IMR-90 (cell line): ENCODE data around the gene ST6GALNAC2.
A peak's percentile ranks its signal among the peaks of the same experiment; 100 is the strongest.

Source experiments
- CHD1 ChIP-seq: IDR thresholded peaks from 2 replicates; pipeline ENCODE4 v1.6.1; 2012; ENCODE audit warnings: low read depth, low read length, improper control_type of control experiment
- CTCF ChIP-seq: conservative IDR thresholded peaks from 2 replicates; pipeline ENCODE4 v1.5.1; 2012; ENCODE audit warnings: mild to moderate bottlenecking, low read depth, low read length, improper control_type of control experiment
- MAFK ChIP-seq: IDR thresholded peaks from 2 replicates; pipeline ENCODE4 v1.6.1; 2012; ENCODE audit warnings: low read depth, low read length, improper control_type of control experiment
- POLR2A ChIP-seq: IDR thresholded peaks from 2 replicates; pipeline ENCODE4 v1.6.1; 2012; ENCODE audit warnings: mild to moderate bottlenecking, low read depth, low read length
- RFX5 ChIP-seq: IDR thresholded peaks from 2 replicates; pipeline ENCODE4 v1.8.0; 2012; ENCODE audit warnings: low read depth, mild to moderate bottlenecking, low read length, moderate library complexity
- SMC3 ChIP-seq: fragments of 150-350 bp; IDR thresholded peaks from 2 replicates; pipeline ENCODE4 v1.6.1; 2016; ENCODE audit warnings: low read depth, mild to moderate bottlenecking, antibody characterized with exemption, low read length, moderate library complexity
- TF ChIP-seq, protein P1 (sequence below): fragments of 150-350 bp; IDR thresholded peaks from 2 replicates; pipeline ENCODE4 v1.6.1; 2017; ENCODE audit warnings: mild to moderate bottlenecking, antibody characterized with exemption, low read length, low read depth

GRCh38 chr17:76597156-76598003 is 11.7 kb upstream of the ST6GALNAC2 start:
- no peak for TF ChIP-seq CHD1
- TF ChIP-seq CTCF: no peak
- TF ChIP-seq MAFK: no peak
- TF ChIP-seq SMC3: no peak
- no peak for TF ChIP-seq POLR2A
- TF ChIP-seq, protein P1, sequence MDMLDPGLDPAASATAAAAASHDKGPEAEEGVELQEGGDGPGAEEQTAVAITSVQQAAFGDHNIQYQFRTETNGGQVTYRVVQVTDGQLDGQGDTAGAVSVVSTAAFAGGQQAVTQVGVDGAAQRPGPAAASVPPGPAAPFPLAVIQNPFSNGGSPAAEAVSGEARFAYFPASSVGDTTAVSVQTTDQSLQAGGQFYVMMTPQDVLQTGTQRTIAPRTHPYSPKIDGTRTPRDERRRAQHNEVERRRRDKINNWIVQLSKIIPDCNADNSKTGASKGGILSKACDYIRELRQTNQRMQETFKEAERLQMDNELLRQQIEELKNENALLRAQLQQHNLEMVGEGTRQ: peak; percentile 47
- no peak for TF ChIP-seq RFX5
